Measurements from ENCODE around the gene CNTNAP4. TPM values are rescaled to one million over a fixed set of nuclear protein-coding genes. Genes with fewer than 3 reads are reported as not detected.

CNTNAP4 gene
- total RNA-seq, 1 donor from 2014 or later = 0.10 TPM

DNA sequence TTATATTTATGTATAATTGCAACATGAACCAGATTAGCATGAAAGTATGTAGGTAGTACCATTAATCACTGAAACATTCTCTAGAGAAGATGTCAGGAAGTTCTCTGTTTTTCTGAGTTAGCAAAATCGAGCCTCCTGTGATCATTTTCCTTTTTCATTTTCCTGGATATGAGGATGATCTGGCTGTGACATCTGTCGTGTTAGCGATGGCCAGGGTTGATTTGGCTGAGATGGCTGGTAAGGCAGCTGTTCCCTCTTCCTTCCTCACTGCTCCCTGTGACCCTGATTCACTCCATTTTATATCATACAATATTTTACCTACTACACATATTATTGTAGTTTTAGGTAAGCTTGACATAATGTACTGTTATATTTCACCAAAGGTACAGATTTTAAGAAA is 10.3 kb downstream of the CNTNAP4 start:
- TF ChIP-seq, protein P1, sequence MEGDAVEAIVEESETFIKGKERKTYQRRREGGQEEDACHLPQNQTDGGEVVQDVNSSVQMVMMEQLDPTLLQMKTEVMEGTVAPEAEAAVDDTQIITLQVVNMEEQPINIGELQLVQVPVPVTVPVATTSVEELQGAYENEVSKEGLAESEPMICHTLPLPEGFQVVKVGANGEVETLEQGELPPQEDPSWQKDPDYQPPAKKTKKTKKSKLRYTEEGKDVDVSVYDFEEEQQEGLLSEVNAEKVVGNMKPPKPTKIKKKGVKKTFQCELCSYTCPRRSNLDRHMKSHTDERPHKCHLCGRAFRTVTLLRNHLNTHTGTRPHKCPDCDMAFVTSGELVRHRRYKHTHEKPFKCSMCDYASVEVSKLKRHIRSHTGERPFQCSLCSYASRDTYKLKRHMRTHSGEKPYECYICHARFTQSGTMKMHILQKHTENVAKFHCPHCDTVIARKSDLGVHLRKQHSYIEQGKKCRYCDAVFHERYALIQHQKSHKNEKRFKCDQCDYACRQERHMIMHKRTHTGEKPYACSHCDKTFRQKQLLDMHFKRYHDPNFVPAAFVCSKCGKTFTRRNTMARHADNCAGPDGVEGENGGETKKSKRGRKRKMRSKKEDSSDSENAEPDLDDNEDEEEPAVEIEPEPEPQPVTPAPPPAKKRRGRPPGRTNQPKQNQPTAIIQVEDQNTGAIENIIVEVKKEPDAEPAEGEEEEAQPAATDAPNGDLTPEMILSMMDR (IDR thresholded peaks at IDR 0.05; ENCODE audit: unreplicated experiment) = no peak
- peaks cover 44% of the 10 kb centered on the region for H3K9me3 Mint-ChIP-seq (ENCODE audit: unreplicated experiment)
- H3K4me3 Mint-ChIP-seq (ENCODE audit: unreplicated experiment) = no peak overlapping the region
- no peak for DNase-seq (ENCODE audit: low spot score)
- no peaks in the 10 kb centered on the region for H3K4me1 Mint-ChIP-seq (ENCODE audit: unreplicated experiment)
- no peaks in the 10 kb centered on the region for H3K27me3 Mint-ChIP-seq (ENCODE audit: unreplicated experiment)
- no peak overlapping the region for H3K27ac Mint-ChIP-seq (ENCODE audit: unreplicated experiment)
- peaks cover 8% of the 10 kb centered on the region for H3K36me3 Mint-ChIP-seq (ENCODE audit: low read depth, unreplicated experiment)

DNA sequence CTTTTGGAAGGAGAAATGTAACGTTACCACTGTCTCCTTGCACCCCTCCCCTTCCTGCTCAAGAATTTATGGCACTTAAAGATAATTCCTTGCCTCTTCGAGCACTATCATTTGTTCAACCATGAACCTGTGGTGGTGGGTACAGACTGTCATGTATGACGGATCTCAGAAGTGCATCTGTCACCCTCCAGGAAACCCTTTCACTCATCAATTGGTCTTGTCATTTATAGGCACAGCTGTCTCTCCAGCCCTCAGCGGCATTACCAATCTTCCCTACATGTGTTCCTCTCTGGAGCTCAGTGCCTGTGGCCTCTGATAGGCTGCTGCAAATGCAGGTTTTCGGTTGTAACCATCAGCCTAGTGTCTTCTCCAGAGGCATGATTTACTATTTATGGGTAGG is 15.0 kb downstream of the CNTNAP4 start:
- H3K36me3 Mint-ChIP-seq (ENCODE audit: low read depth, unreplicated experiment) = peaks cover 8% of the 10 kb centered on the region
- H3K27me3 Mint-ChIP-seq (ENCODE audit: unreplicated experiment) = no peaks in the 10 kb centered on the region
- TF ChIP-seq, protein P1 (IDR thresholded peaks at IDR 0.05; ENCODE audit: unreplicated experiment) = no peak
- no peak overlapping the region for H3K27ac Mint-ChIP-seq (ENCODE audit: unreplicated experiment)
- H3K9me3 Mint-ChIP-seq (ENCODE audit: unreplicated experiment) = peaks cover 40% of the 10 kb centered on the region
- no peaks in the 10 kb centered on the region for H3K4me1 Mint-ChIP-seq (ENCODE audit: unreplicated experiment)
- DNase-seq (ENCODE audit: low spot score) = no peak
- H3K4me3 Mint-ChIP-seq (ENCODE audit: unreplicated experiment) = no peak overlapping the region

DNA sequence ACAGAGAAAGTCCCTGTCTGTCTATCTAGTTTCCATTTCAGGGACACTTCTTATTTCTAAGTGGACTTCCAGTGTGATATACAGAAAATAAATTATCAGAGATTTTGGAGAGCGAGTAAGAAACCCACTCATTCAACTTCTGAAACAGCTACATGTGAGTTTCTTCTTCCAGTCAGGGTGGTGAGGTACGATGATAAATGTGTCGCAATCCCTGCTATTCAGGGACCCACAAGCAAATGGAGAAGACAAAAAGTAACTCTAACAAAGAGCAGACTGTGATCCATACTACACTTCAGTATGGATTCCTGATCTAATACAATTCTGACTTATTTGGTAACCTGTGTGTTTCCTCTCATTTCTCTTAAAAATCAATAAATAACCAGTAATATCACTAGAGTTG is 16.8 kb downstream of the CNTNAP4 start:
- Mint-ChIP-seq H3K4me3 (ENCODE audit: unreplicated experiment) (no peak overlapping the region), H3K36me3 (ENCODE audit: low read depth, unreplicated experiment) (peaks cover 8% of the 10 kb centered on the region), H3K27me3 (ENCODE audit: unreplicated experiment) (no peaks in the 10 kb centered on the region), H3K27ac (ENCODE audit: unreplicated experiment) (no peak overlapping the region), H3K9me3 (ENCODE audit: unreplicated experiment) (peaks cover 35% of the 10 kb centered on the region), H3K4me1 (ENCODE audit: unreplicated experiment) (no peaks in the 10 kb centered on the region)
- no peak for DNase-seq (ENCODE audit: low spot score)
- TF ChIP-seq, protein P1 (IDR thresholded peaks at IDR 0.05; ENCODE audit: unreplicated experiment) = no peak

GRCh38 chr16:76294396-76295214 is 17.4 kb downstream of the CNTNAP4 start:
- no peak for DNase-seq (ENCODE audit: low spot score)
- Mint-ChIP-seq H3K27me3 (ENCODE audit: unreplicated experiment) (no peaks in the 10 kb centered on the region), H3K4me1 (ENCODE audit: unreplicated experiment) (no peaks in the 10 kb centered on the region), H3K27ac (ENCODE audit: unreplicated experiment) (no peak overlapping the region), H3K36me3 (ENCODE audit: low read depth, unreplicated experiment) (peaks cover 8% of the 10 kb centered on the region), H3K4me3 (ENCODE audit: unreplicated experiment) (no peak overlapping the region), H3K9me3 (ENCODE audit: unreplicated experiment) (peaks cover 35% of the 10 kb centered on the region)
- TF ChIP-seq, protein P1 (IDR thresholded peaks at IDR 0.05; ENCODE audit: unreplicated experiment) = no peak

GRCh38 chr16:76297941-76298340 is 20.7 kb downstream of the CNTNAP4 start:
- Mint-ChIP-seq H3K4me1 (ENCODE audit: unreplicated experiment) (no peaks in the 10 kb centered on the region), H3K9me3 (ENCODE audit: unreplicated experiment) (peaks cover 21% of the 10 kb centered on the region), H3K4me3 (ENCODE audit: unreplicated experiment) (no peak overlapping the region), H3K27ac (ENCODE audit: unreplicated experiment) (no peak overlapping the region), H3K36me3 (ENCODE audit: low read depth, unreplicated experiment) (peaks cover 8% of the 10 kb centered on the region), H3K27me3 (ENCODE audit: unreplicated experiment) (no peaks in the 10 kb centered on the region)
- DNase-seq (ENCODE audit: low spot score) = no peak
- TF ChIP-seq, protein P1 (IDR thresholded peaks at IDR 0.05; ENCODE audit: unreplicated experiment) = no peak
